Fibroblast of lung (primary cell): ENCODE results near the gene IL16. TPM values are rescaled to one million over a fixed set of nuclear protein-coding genes. Genes with fewer than 3 reads are reported as not detected.
"Not testable (repeated sequence)": the region's sequence is repeated elsewhere in the genome, so short reads cannot be mapped to it uniquely, and the experiment has no call there.

Source experiments
- DNase-seq, 2 donors: peaks; one replicate each; pipeline versions ENCODE4 v3.0.0 to v3.0.0-alpha.2; 2010; ENCODE audit warnings: low read depth in 2 of 2
- H2AFZ ChIP-seq: 2 replicates; pipeline ENCODE4 v1.5.1; 2012; ENCODE audit warnings: low read length, control low read depth, inconsistent platforms
- H3K27ac ChIP-seq: 2 replicates; pipeline ENCODE4 v1.5.1; 2011; ENCODE audit warnings: low read length, control low read depth; ENCODE audit not compliant: insufficient read depth
- H3K27me3 ChIP-seq: 2 replicates; pipeline ENCODE4 v1.5.1; 2011; ENCODE audit warnings: mild to moderate bottlenecking, low read length; ENCODE audit not compliant: control insufficient read depth, insufficient read depth
- H3K36me3 ChIP-seq: 2 replicates; pipeline ENCODE4 v1.5.1; 2011; ENCODE audit warnings: low read length; ENCODE audit not compliant: control insufficient read depth, insufficient read depth
- H3K4me1 ChIP-seq: 2 replicates; pipeline ENCODE4 v1.5.1; 2011; ENCODE audit warnings: low read length; ENCODE audit not compliant: control insufficient read depth, insufficient read depth; ENCODE audit errors: extremely low read depth
- H3K4me2 ChIP-seq: 2 replicates; pipeline ENCODE4 v1.5.1; 2011; ENCODE audit warnings: low read length, control low read depth; ENCODE audit not compliant: insufficient read depth; ENCODE audit errors: extremely low read depth
- H3K4me3 ChIP-seq, 4 experiments: fragments of 200-600 bp in 1 of 4; sonication (generic) in 1 of 4; replicated peaks in 1 of 4; 2 replicates each; pipeline ENCODE4 v1.5.1; 2011 to 2016; ENCODE audit warnings: low read length in 4 of 4, low read depth in 3 of 4, mild to moderate bottlenecking in 3 of 4, control low read depth in 2 of 4, inconsistent platforms in 1 of 4, mixed read lengths in 1 of 4; ENCODE audit not compliant: insufficient read depth in 1 of 4; ENCODE audit errors: control extremely low read depth in 1 of 4
- H3K79me2 ChIP-seq: 2 replicates; pipeline ENCODE4 v1.5.1; 2012; ENCODE audit warnings: mild to moderate bottlenecking, low read length, inconsistent platforms; ENCODE audit not compliant: control insufficient read depth, insufficient read depth
- H3K9ac ChIP-seq: 2 replicates; pipeline ENCODE4 v1.5.1; 2011; ENCODE audit warnings: mild to moderate bottlenecking, low read length, control low read depth; ENCODE audit not compliant: insufficient read depth
- H3K9me3 ChIP-seq: 2 replicates; pipeline ENCODE4 v1.5.1; 2012; ENCODE audit warnings: low read depth, low read length; ENCODE audit not compliant: control insufficient read depth, insufficient read depth
- H4K20me1 ChIP-seq: 2 replicates; pipeline ENCODE4 v1.5.1; 2011; ENCODE audit warnings: low read length; ENCODE audit not compliant: control insufficient read depth, insufficient read depth; ENCODE audit errors: extremely low read depth
- CTCF ChIP-seq, 2 donors: IDR thresholded peaks in 1 of 2; conservative IDR thresholded peaks in 1 of 2; 1 replicate in 1 of 2; 2 replicates in 1 of 2; pipeline ENCODE4 v1.5.1; 2011 to 2012; ENCODE audit warnings: low read length in 2 of 2, control low read depth in 1 of 2, inconsistent platforms in 1 of 2, low read depth in 1 of 2, mild to moderate bottlenecking in 1 of 2
- EZH2 ChIP-seq: IDR thresholded peaks from 2 replicates; pipeline ENCODE4 v1.5.1; 2012; ENCODE audit warnings: low read length, control low read depth, mild to moderate bottlenecking; ENCODE audit errors: missing control alignments
- polyA plus RNA-seq, 2 donors: library from polyadenylated mRNA; depleted of rRNA in 1 of 2; stranded (reverse) in 1 of 2; unstranded in 1 of 2; fragments of >200 nt; gene quantifications; 2 replicates each; pipeline ENCODE4 v1.2.1, GENCODE V29; 2011 to 2012; ENCODE audit warnings: missing spikeins in 1 of 2
- total RNA-seq: library from RNA; depleted of rRNA; stranded (reverse); fragments of >200 nt; gene quantifications from 2 replicates; pipeline ENCODE4 v1.2.1, GENCODE V29; 2014

IL16 gene
- total and polyA plus RNA-seq, 2 donors (not counting 1 experiment from before 2014, with no cell fraction given): 0.96 to 5.0 TPM

GRCh38 chr15:81199031-81199779, 2.5 kb downstream of the IL16 start:
- Histone ChIP-seq H3K9me3 (no peaks in the 10 kb centered on the region), H3K27me3 (no peaks in the 10 kb centered on the region), H4K20me1 (no peaks in the 10 kb centered on the region), H3K4me1 (no peaks in the 10 kb centered on the region), H3K4me3 (no peak overlapping the region), H3K36me3 (no peaks in the 10 kb centered on the region), H3K27ac (no peak overlapping the region), H3K9ac (no peak overlapping the region), H2AFZ (no peak overlapping the region), H3K79me2 (no peaks in the 10 kb centered on the region), H3K4me2 (no peak overlapping the region)
- DNase-seq: peak in 1 of 2 donors; percentile 12
- TF ChIP-seq CTCF (conservative IDR thresholded peaks at IDR 0.05 in 1 of 2, IDR thresholded peaks at IDR 0.05 in 1 of 2; ENCODE audit: low read depth in 1 of 2, low read length in 2 of 2) (no peak), EZH2 (no peak)

GRCh38 chr15:81206018-81206417, 9.3 kb downstream of the IL16 start:
- no peaks in the 10 kb centered on the region for H3K4me1 ChIP-seq
- no peak overlapping the region for H3K9ac ChIP-seq
- TF ChIP-seq EZH2 (no peak), CTCF (conservative IDR thresholded peaks at IDR 0.05 in 1 of 2, IDR thresholded peaks at IDR 0.05 in 1 of 2; ENCODE audit: low read depth in 1 of 2, low read length in 2 of 2) (no peak)
- no peak overlapping the region for H3K4me3 ChIP-seq
- no peaks in the 10 kb centered on the region for H4K20me1 ChIP-seq
- DNase-seq: no peak
- H2AFZ ChIP-seq: no peak overlapping the region
- no peaks in the 10 kb centered on the region for H3K36me3 ChIP-seq
- H3K4me2 ChIP-seq: no peak overlapping the region
- no peaks in the 10 kb centered on the region for H3K9me3 ChIP-seq
- H3K79me2 ChIP-seq: no peaks in the 10 kb centered on the region
- H3K27ac ChIP-seq: no peak overlapping the region
- H3K27me3 ChIP-seq: no peaks in the 10 kb centered on the region

GRCh38 chr15:81207987-81208386, 11.3 kb downstream of the IL16 start:
- not testable (repeated sequence) for H3K79me2 ChIP-seq, H3K27ac ChIP-seq, DNase-seq, H2AFZ ChIP-seq, H3K27me3 ChIP-seq, H3K36me3 ChIP-seq, H3K4me1 ChIP-seq, H3K4me2 ChIP-seq, H4K20me1 ChIP-seq, H3K9ac ChIP-seq, H3K9me3 ChIP-seq, H3K4me3 ChIP-seq
